ENCODE measurements around the gene RBBP4. TPM values are rescaled to one million over a fixed set of nuclear protein-coding genes. Genes with fewer than 3 reads are reported as not detected.
"Not testable (repeated sequence)": the region's sequence is repeated elsewhere in the genome, so short reads cannot be mapped to it uniquely, and the experiment has no call there.

RBBP4 gene
- total and polyA plus RNA-seq, 9 donors: 97.2 to 175 (median 142) TPM

DNA sequence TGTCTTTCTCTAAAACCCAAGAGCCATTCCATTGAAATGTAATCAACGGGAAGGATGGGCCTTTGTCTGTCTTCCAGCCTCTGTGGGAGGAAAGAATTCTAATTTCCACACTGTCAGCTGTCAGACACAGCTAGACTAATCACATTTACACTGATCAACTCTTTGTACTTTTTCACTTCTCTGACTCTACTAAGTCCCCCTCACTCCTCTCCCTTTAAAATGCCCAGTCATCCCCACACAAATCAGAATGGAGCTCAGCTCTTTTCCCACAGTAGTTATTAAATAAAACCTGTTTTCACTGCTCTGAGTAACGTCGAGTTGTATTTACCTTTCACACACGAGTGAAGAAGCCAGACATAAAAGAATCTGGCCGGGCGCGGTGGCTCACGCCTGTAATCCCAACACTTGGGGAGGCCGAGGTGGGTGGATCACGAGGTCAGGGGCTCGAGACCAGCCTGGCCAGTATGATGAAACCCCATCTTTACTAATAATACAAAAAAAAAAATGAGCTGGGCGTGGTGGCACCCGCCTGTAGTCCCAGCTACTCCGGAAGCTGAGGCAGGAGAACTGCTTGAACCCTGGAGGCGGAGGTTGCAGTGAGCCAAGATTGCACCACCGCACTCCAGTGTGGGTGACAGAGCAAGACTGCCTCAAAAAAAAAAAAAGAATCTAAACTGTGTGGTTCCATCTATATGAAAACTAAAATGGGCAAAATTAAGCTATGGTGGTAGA lies 13.9 kb upstream of the RBBP4 start:
- H3K9me3 ChIP-seq (replicated peaks; ENCODE audit: control insufficient read depth, low read depth, low read length): no peaks in the 10 kb centered on the region
- no peak overlapping the region for H3K27ac ChIP-seq (ENCODE audit: low read length)
- no peak for DNase-seq
- H3K27me3 ChIP-seq (ENCODE audit: control insufficient read depth, insufficient read depth, low read length): no peaks in the 10 kb centered on the region
- no peak overlapping the region for H3K4me3 ChIP-seq (ENCODE audit: low read length)
- 88% methylated on average over 4 of the region's 16 CpGs for WGBS (ENCODE audit: insufficient coverage)
- H3K4me1 ChIP-seq (ENCODE audit: control insufficient read depth, insufficient read depth, low read length): no peaks in the 10 kb centered on the region
- peaks cover 5% of the 10 kb centered on the region for H3K36me3 ChIP-seq (ENCODE audit: control insufficient read depth, insufficient read depth, low read length)

DNA sequence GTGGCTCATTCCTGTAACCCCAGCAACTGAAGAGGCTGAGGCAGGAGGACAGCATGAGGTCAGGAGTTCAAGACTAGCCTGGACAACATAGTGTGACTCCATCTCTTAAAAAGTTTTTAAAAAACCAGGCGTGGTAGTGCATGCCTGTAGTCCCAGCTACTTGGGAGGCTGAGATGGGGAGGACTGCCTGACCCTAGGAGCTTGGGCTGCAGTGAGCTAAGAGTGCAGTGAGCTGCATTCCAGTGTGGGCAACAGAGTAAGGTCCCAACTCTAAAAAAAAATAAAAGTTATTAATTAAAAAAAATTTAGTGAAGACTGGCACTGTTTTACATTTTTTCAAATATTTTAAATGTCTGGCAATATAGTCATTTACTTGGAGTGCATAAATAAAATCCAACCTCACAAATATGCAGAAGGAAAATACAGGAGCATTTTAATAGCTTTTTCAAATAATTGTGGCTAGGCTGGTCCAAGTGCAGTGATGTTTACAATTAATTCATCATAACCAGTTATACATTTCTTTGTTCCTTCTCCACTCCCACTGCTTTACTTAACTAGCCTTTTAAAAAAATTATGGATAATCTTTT lies 11.4 kb upstream of the RBBP4 start:
- H3K4me1 ChIP-seq (ENCODE audit: control insufficient read depth, insufficient read depth, low read length): no peaks in the 10 kb centered on the region
- DNase-seq: no peak
- H3K27ac ChIP-seq (ENCODE audit: low read length): no peak overlapping the region
- H3K4me3 ChIP-seq (ENCODE audit: low read length): no peak overlapping the region
- no peaks in the 10 kb centered on the region for H3K27me3 ChIP-seq (ENCODE audit: control insufficient read depth, insufficient read depth, low read length)
- WGBS (ENCODE audit: insufficient coverage): no CpG with 5 or more reads among the region's 1 CpG
- peaks cover 3% of the 10 kb centered on the region for H3K36me3 ChIP-seq (ENCODE audit: control insufficient read depth, insufficient read depth, low read length)
- H3K9me3 ChIP-seq (replicated peaks; ENCODE audit: control insufficient read depth, low read depth, low read length): no peaks in the 10 kb centered on the region

DNA sequence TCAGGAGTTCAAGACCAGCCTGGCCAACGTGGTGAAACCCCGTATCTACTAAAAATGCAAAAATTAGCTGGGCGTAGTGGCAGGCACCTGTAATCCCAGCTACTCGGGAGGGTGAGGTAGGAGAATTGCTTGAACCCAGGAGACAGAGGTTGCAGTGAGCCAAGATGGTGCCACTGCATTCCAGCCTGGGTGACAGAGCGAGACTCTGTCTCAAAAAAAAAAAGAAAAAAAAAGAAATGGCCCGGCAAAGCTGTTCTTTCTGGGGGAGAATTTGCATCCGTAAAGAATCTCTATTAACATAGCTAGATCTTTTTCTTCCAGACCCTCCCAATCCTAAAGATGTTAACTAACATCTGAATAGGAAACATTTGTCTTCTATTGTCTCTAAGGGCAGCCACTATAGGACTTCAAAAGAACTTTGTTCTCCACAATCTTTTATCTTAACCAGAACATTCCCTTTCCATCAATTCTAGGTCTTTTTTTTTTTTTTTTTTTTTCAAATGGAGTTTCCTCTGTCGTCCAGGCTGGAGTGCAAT lies 8.6 kb upstream of the RBBP4 start:
- not testable (repeated sequence) for H3K9me3 ChIP-seq (replicated peaks; ENCODE audit: control insufficient read depth, low read depth, low read length); H3K36me3 ChIP-seq (ENCODE audit: control insufficient read depth, insufficient read depth, low read length); H3K27ac ChIP-seq (ENCODE audit: low read length); H3K4me3 ChIP-seq (ENCODE audit: low read length); H3K27me3 ChIP-seq (ENCODE audit: control insufficient read depth, insufficient read depth, low read length); H3K4me1 ChIP-seq (ENCODE audit: control insufficient read depth, insufficient read depth, low read length); DNase-seq
- 82% methylated on average over 5 of the region's 8 CpGs for WGBS (ENCODE audit: insufficient coverage)

- no CpG with 5 or more reads among the region's 4 CpGs for WGBS (ENCODE audit: insufficient coverage)
- peaks cover 4% of the 10 kb centered on the region for H3K36me3 ChIP-seq (ENCODE audit: control insufficient read depth, insufficient read depth, low read length)
- H3K27ac ChIP-seq (ENCODE audit: low read length): no peak overlapping the region
- peaks cover 2% of the 10 kb centered on the region for H3K4me1 ChIP-seq (ENCODE audit: control insufficient read depth, insufficient read depth, low read length)
- H3K9me3 ChIP-seq (replicated peaks; ENCODE audit: control insufficient read depth, low read depth, low read length): no peaks in the 10 kb centered on the region
- DNase-seq: no peak
- H3K27me3 ChIP-seq (ENCODE audit: control insufficient read depth, insufficient read depth, low read length): no peaks in the 10 kb centered on the region
- H3K4me3 ChIP-seq (ENCODE audit: low read length): no peak overlapping the region
These were observed 6.6 kb upstream of the RBBP4 start for GRCh38 chr1:32644426-32644825.

DNA sequence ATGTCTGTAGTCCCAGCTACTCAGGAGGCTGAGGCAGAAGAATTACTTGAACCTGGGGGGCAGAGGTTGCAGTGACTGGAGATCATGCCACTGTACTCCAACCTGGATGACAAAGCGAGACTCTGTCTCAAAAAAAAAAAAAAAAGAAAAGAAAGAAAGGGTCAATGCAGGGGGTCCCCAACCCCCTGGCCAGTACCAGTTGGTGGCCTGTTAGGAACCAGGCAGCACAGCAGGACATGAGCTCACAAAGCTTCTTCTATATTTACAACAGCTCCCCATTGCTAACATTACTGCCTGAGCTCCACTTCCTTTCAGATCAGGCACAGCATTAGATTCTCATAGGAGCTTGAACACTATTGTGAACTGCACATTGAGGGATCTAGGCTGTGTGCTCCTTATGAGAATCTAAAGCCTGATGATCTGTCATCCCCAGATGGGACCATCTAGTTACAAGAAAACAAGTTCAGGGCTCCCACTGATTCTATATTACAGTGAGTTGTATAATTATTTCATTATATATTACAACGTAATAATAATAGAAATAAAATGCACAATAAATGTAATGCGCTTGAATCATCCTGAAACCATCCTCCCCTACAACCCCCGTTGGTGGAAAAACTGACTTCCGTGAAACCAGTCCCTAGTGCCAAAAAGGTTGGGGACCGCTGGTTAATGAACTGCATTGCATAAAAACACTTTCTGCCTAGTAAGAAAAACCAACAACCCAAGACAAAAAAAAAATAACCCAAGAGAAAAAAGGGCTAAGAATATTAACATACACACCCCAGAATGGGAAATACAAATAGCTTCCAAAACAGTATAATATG lies 3.5 kb upstream of the RBBP4 start:
- H3K27ac ChIP-seq (ENCODE audit: low read length): no peak overlapping the region
- no CpG with 5 or more reads among the region's 6 CpGs for WGBS (ENCODE audit: insufficient coverage)

DNA sequence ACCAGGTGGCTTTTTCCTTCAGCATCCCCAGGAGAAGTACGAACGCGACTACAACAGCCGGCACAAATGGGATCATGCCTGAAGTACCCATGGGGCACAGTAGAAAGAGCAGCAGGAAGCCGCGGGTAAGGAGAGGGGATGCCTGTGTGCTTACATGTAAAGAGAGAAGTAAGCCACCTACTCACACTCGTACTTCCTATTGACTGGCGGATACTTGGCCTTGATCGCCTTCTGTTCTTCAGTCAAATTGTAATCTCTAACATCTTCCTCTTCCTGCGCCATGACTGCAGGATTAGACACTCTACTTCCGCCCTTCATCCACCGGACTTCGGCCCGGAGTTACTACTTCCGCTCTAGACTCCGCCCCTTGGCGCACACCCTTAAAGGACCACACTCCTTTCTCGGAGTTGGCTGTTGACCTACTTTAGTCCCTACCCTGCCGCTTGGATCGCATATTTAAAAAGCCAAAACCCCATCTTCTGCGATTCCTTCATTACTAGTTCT lies 708 bp upstream of the RBBP4 start, which contains the start of gene ZBTB8OS:
Gene ZBTB8OS, minus strand, starts transcription at position 303 of the 504 bp plus-strand sequence. Its CDS starts 21 bp downstream, at position 282.
- H3K27me3 ChIP-seq (ENCODE audit: control insufficient read depth, insufficient read depth, low read length): no peaks in the 10 kb centered on the region

More for the DNA sequence above, 3.5 kb upstream of the RBBP4 start:
- Histone ChIP-seq H3K4me1 (ENCODE audit: control insufficient read depth, insufficient read depth, low read length) (peaks cover 12% of the 10 kb centered on the region), H3K36me3 (ENCODE audit: control insufficient read depth, insufficient read depth, low read length) (peaks cover 11% of the 10 kb centered on the region), H3K27me3 (ENCODE audit: control insufficient read depth, insufficient read depth, low read length) (no peaks in the 10 kb centered on the region), H3K9me3 (replicated peaks; ENCODE audit: control insufficient read depth, low read depth, low read length) (no peaks in the 10 kb centered on the region), H3K4me3 (ENCODE audit: low read length) (no peak overlapping the region)
- DNase-seq: no peak

DNA sequence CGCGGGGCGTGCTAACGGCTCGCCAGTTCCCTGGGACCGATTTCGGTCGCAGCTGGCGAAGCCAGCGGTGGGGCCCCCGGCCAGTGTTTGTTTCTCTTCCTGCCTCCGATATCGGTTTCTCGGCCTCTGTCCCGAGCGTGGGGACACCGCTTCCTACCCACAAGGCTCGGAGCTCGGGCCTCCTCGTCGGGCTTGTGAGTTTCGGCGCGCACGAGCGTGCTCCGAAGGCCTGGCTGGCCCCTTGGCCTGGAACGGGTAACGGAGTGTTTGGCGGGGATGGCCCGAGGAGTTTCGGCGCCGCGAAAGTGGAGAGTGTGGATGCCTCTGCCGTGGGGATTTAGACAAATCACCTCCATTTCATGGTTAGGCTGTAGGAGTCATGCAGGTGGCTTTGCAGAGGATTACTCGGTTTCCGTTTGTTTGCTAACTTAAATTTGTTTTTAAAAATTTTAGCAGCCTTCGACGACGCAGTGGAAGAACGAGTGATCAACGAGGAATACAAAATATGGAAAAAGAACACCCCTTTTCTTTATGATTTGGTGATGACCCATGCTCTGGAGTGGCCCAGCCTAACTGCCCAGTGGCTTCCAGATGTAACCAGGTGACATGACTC lies 559 bp downstream of the RBBP4 start:
- Histone ChIP-seq H3K27ac (ENCODE audit: low read length) (peak overlapping the region; percentile 96), H3K36me3 (ENCODE audit: control insufficient read depth, insufficient read depth, low read length) (peaks cover 32% of the 10 kb centered on the region), H3K9me3 (replicated peaks; ENCODE audit: control insufficient read depth, low read depth, low read length) (no peaks in the 10 kb centered on the region), H3K27me3 (ENCODE audit: control insufficient read depth, insufficient read depth, low read length) (no peaks in the 10 kb centered on the region), H3K4me3 (ENCODE audit: low read length) (peak overlapping the region; percentile 81), H3K4me1 (ENCODE audit: control insufficient read depth, insufficient read depth, low read length) (peaks cover 15% of the 10 kb centered on the region)
- 0% methylated on average over 24 of the region's 43 CpGs for WGBS (ENCODE audit: insufficient coverage)
- no peak for DNase-seq

More for the DNA sequence above, 708 bp upstream of the RBBP4 start, which contains the start of gene ZBTB8OS:
- peaks cover 15% of the 10 kb centered on the region for H3K4me1 ChIP-seq (ENCODE audit: control insufficient read depth, insufficient read depth, low read length)
- 0% methylated on average over 14 of the region's 21 CpGs for WGBS (ENCODE audit: insufficient coverage)
- DNase-seq: peak; percentile 98
- peaks cover 24% of the 10 kb centered on the region for H3K36me3 ChIP-seq (ENCODE audit: control insufficient read depth, insufficient read depth, low read length)
- peak within 1 kb of the TSS; percentile 81 for H3K4me3 ChIP-seq (ENCODE audit: low read length)
- H3K27ac ChIP-seq (ENCODE audit: low read length): peak within 1 kb of the TSS; percentile 96
- H3K9me3 ChIP-seq (replicated peaks; ENCODE audit: control insufficient read depth, low read depth, low read length): no peaks in the 10 kb centered on the region

GRCh38 chr1:32652244-32652962 lies 1.4 kb downstream of the RBBP4 start:
- peaks cover 40% of the 10 kb centered on the region for H3K36me3 ChIP-seq (ENCODE audit: control insufficient read depth, insufficient read depth, low read length)
- 70% methylated on average over 5 of the region's 16 CpGs for WGBS (ENCODE audit: insufficient coverage)
- H3K4me1 ChIP-seq (ENCODE audit: control insufficient read depth, insufficient read depth, low read length): peaks cover 15% of the 10 kb centered on the region
- peak overlapping the region; percentile 81 for H3K4me3 ChIP-seq (ENCODE audit: low read length)
- no peak for DNase-seq
- H3K27me3 ChIP-seq (ENCODE audit: control insufficient read depth, insufficient read depth, low read length): no peaks in the 10 kb centered on the region
- H3K9me3 ChIP-seq (replicated peaks; ENCODE audit: control insufficient read depth, low read depth, low read length): no peaks in the 10 kb centered on the region
- peak overlapping the region; percentile 96 for H3K27ac ChIP-seq (ENCODE audit: low read length)

- no CpG with 5 or more reads among the region's 1 CpG for WGBS (ENCODE audit: insufficient coverage)
- no peak for DNase-seq
- Histone ChIP-seq H3K4me3 (ENCODE audit: low read length) (no peak overlapping the region), H3K9me3 (replicated peaks; ENCODE audit: control insufficient read depth, low read depth, low read length) (no peaks in the 10 kb centered on the region), H3K4me1 (ENCODE audit: control insufficient read depth, insufficient read depth, low read length) (no peaks in the 10 kb centered on the region), H3K27ac (ENCODE audit: low read length) (no peak overlapping the region), H3K36me3 (ENCODE audit: control insufficient read depth, insufficient read depth, low read length) (peaks cover 68% of the 10 kb centered on the region), H3K27me3 (ENCODE audit: control insufficient read depth, insufficient read depth, low read length) (no peaks in the 10 kb centered on the region)
These were observed 8.6 kb downstream of the RBBP4 start for GRCh38 chr1:32659581-32659980.
